HG03354 (cell line): ENCODE measurements around the gene ZGPAT.

Experiments used
- ATAC-seq: cut with Tn5 transposase; IDR thresholded peaks from one replicate; pipeline ENCODE4 v1.9.1; 2021; ENCODE audit warnings: mild to moderate bottlenecking; ENCODE audit not compliant: unreplicated experiment, poor library complexity, severe bottlenecking

The ZGPAT gene

DNA sequence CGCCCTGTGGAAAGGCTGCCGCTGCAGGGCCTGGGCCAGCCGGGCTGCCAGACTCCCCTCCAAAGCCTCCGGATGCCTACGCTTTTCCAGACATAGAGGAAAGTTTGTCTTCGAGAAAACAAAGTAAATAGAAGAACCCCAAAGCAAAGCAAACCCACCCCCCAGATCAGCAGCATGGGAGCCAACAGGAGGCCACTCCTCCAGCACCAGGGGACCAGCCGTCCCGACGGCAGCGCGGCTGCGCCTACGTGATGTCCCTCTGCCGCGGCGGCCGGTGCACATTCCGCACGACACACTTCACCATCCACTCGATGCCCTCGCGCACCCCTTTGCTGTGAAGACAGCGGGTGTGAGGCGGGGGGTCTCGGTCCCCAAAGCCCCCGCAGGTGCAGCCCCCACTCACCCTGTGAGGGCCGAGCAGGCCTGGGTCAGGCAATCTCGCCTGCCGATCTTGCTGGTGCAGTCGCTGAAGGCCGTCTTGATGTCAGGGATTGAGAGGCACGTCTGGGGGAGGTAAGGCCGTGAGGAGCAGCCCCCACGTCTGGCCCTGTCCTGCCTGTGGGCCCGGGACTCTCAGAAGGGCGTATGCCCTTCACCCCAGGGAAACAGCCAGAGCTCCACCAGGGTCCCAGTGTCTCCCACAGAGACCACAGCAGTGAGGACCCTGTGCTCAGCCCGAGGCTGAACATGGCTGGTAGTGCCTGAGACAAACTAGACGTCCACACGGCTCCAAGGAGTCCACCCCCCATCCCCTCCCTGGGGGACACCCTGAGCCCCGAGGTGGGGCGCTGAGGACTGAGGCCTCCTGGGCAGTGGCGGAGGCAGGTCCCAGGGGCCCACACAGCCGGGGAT, 7.4 kb upstream of the ZGPAT start:
- no peak for ATAC-seq

GRCh38 chr20:63701051-63701328, 6.8 kb upstream of the ZGPAT start:
- ATAC-seq: no peak

GRCh38 chr20:63701329-63702035, 6.4 kb upstream of the ZGPAT start:
- no peak for ATAC-seq

GRCh38 chr20:63702036-63702665, 5.7 kb upstream of the ZGPAT start:
- ATAC-seq: no peak

- no peak for ATAC-seq
Observed at GRCh38 chr20:63702751-63703470, 4.9 kb upstream of the ZGPAT start.

- no peak for ATAC-seq
Observed at GRCh38 chr20:63703471-63703975, 4.3 kb upstream of the ZGPAT start.

- ATAC-seq: no peak
Observed at GRCh38 chr20:63703976-63704748, 3.7 kb upstream of the ZGPAT start.

- ATAC-seq: no peak
Observed at GRCh38 chr20:63704749-63705117, 3.1 kb upstream of the ZGPAT start.

GRCh38 chr20:63705232-63706026, 2.4 kb upstream of the ZGPAT start:
- no peak for ATAC-seq

GRCh38 chr20:63706027-63706695, 1.7 kb upstream of the ZGPAT start:
- no peak for ATAC-seq

GRCh38 chr20:63706852-63707557, 834 bp upstream of the ZGPAT start:
- peak; percentile 36 for ATAC-seq

DNA sequence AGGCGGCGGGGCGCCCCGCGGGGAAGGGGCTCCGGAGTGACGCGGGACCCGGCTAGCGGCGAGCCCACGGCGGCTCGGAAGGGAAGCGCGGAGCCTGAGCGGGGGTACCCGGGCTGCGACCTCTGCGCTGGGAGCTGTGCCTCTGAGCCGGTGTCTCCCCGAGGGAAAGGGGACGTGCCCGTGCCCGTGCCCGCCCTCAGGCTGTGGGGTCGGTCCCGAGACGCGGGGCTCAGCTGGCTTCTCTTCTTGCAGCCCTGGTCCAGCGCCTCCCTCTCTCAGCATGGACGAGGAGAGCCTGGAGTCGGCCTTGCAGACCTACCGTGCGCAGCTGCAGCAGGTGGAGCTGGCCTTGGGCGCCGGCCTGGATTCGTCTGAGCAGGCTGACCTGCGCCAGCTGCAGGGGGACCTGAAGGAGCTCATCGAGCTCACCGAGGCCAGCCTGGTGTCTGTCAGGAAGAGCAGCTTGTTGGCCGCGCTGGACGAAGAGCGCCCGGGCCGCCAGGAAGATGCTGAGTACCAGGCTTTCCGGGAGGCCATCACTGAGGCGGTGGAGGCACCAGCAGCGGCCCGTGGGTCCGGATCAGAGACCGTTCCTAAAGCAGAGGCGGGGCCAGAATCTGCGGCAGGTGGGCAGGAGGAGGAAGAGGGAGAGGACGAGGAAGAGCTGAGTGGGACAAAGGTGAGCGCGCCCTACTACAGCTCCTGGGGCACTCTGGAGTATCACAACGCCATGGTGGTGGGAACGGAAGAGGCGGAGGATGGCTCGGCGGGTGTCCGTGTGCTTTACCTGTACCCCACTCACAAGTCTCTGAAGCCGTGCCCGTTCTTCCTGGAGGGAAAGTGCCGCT, 686 bp downstream of the ZGPAT start:
- ATAC-seq: peak; percentile 26

- ATAC-seq: no peak
Observed at GRCh38 chr20:63709149-63709527, 1.3 kb downstream of the ZGPAT start.

GRCh38 chr20:63711085-63711645, 3.3 kb downstream of the ZGPAT start:
- no peak for ATAC-seq

DNA sequence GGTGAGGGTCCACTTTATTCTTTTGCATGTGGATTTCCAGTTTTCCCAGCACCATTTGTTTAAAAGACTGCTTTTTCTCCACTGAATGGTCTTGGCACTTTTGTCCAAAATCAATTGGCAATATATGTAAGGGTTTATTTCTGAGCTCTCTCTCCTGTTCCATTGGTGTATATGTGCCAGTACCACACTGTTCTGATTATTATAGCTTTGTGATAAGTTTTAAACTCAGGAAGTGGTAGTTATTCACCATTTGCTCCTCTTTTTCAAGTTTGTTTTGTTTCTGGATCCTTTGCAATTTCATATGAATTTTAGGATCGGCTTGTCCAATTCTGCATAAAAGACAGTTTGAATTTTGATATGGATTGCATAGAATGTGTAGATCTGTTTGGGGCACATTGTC, 4.4 kb downstream of the ZGPAT start:
- ATAC-seq: no peak

- ATAC-seq: no peak
Observed at GRCh38 chr20:63714858-63715257, 7.0 kb downstream of the ZGPAT start.
